ENCODE results near the gene TNNT2.

- no peak for TF ChIP-seq CTCF (IDR thresholded peaks at IDR 0.05)
- no peak for TF ChIP-seq POLR2A (IDR thresholded peaks at IDR 0.05)
- TF ChIP-seq EP300 (IDR thresholded peaks at IDR 0.05): no peak
Observed at GRCh38 chr1:201317551-201317950, 59.9 kb downstream of the TNNT2 start.

Data from tibial nerve (tissue), 4 donors.